HG03571 (cell line): Measurements from ENCODE around the gene TLE1.
"Not testable (repeated sequence)": the region's sequence is repeated elsewhere in the genome, so short reads cannot be mapped to it uniquely, and the experiment has no call there.

Experiments
- ATAC-seq: cut with Tn5 transposase; IDR thresholded peaks from one replicate; pipeline ENCODE4 v1.9.1; 2021; ENCODE audit not compliant: unreplicated experiment

The TLE1 gene

GRCh38 chr9:81689343-81690175 lies at the start of gene TLE1:
TLE1 (minus strand) TSS chr9:81689547; CDS start chr9:81688240, 1,307 bp downstream.
- peak; percentile 76 for ATAC-seq

- peak; percentile 54 for ATAC-seq
Measured at GRCh38 chr9:81737871-81738507, 48.6 kb upstream of the TLE1 start.

- not testable (repeated sequence) for ATAC-seq
Measured at GRCh38 chr9:81730498-81730897, 41.2 kb upstream of the TLE1 start.

- ATAC-seq: peak; percentile 73
Measured at GRCh38 chr9:81729135-81729534, 39.8 kb upstream of the TLE1 start.

GRCh38 chr9:81724242-81724889 lies 35.0 kb upstream of the TLE1 start:
- no peak for ATAC-seq

- no peak for ATAC-seq
Measured at GRCh38 chr9:81722277-81722676, 32.9 kb upstream of the TLE1 start.

GRCh38 chr9:81720450-81721086 lies 31.2 kb upstream of the TLE1 start:
- ATAC-seq: no peak

- ATAC-seq: no peak
Measured at GRCh38 chr9:81719972-81720371, 30.6 kb upstream of the TLE1 start.

- ATAC-seq: no peak
Measured at GRCh38 chr9:81718244-81718643, 28.9 kb upstream of the TLE1 start.

GRCh38 chr9:81717747-81718077 lies 28.4 kb upstream of the TLE1 start:
- no peak for ATAC-seq

GRCh38 chr9:81717061-81717746 lies 27.9 kb upstream of the TLE1 start:
- no peak for ATAC-seq

- ATAC-seq: no peak
Measured at GRCh38 chr9:81716409-81716808, 27.1 kb upstream of the TLE1 start.

- ATAC-seq: no peak
Measured at GRCh38 chr9:81705578-81705977, 16.2 kb upstream of the TLE1 start.

- no peak for ATAC-seq
Measured at GRCh38 chr9:81694541-81694940, 5.2 kb upstream of the TLE1 start.

GRCh38 chr9:81693671-81694378 lies 4.5 kb upstream of the TLE1 start:
- no peak for ATAC-seq

GRCh38 chr9:81690251-81690851 lies 1.0 kb upstream of the TLE1 start:
- ATAC-seq: no peak

- not testable (repeated sequence) for ATAC-seq
Measured at GRCh38 chr9:81689093-81689342, 329 bp downstream of the TLE1 start.

- peak; percentile 12 for ATAC-seq
Measured at GRCh38 chr9:81688262-81689092, 870 bp downstream of the TLE1 start.

- no peak for ATAC-seq
Measured at GRCh38 chr9:81687521-81688261, 1.7 kb downstream of the TLE1 start.
